HG03571 (cell line): ENCODE data around the gene PEX10.
"Not testable (repeated sequence)": the region's sequence is repeated elsewhere in the genome, so short reads cannot be mapped to it uniquely, and the experiment has no call there.

Experiments used
- ATAC-seq: cut with Tn5 transposase; IDR thresholded peaks from one replicate; pipeline ENCODE4 v1.9.1; 2021; ENCODE audit not compliant: unreplicated experiment

Gene PEX10

DNA sequence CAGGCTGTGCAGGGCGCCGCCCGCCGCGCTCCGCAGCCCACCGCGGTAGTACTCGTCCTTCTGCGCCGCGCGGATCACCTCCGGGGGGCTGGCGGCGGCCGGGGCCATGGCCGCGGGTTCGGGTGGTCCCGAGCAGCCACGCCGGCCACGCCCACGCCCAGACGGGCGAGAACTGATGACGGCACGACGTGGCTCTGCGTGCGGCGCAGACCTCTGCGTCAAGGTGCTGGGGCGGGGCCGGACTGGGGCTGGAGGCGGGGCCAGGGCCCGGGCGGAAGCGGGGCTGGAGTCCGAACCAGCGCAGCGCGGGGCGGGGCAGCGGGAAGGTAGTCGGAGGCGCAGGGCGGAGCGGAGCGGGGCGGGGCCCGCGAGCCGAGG lies at the start of gene PEX10:
Gene PEX10, minus strand, starts transcription at position 170 of the 378 bp plus-strand sequence. Its CDS starts 62 bp downstream, at position 108.
- ATAC-seq: peak; percentile 76

DNA sequence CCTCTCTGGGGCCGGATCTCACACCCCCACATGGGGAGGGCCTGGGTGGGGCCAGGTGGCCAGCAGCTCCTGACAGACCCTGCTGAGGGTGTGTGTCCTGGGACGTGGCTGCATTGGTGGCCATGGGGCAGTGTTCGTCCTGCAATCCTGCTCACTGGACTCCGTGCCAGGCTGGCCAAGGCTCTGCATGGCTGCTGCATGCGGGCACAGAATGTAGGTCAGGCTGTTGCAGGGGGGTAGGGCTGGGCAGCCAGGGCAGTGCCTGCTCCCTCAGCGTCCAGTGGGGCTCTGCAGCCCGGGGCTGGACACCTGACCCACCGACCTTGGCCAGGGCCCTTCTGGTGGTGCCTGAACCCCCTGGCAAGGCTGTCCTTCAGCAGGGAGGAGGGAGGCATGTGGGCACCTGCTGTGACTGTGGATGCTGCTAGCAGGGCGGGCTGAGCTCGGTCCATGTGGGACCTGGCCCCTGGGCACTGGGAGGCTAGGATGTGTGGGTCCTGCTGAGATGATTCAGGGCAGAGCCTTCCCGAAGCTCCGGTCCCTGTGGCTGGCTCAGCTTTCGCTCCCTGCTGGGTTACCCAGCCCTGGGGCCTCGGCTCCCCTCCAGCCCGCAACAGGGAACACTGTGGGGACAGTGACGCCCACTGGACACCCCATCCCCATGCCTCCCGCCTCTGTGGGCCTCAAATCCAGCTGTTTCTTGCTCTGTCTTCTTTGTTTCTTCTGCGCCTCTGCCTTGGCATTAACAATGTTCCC lies 48.8 kb upstream of the PEX10 start:
- no peak for ATAC-seq

DNA sequence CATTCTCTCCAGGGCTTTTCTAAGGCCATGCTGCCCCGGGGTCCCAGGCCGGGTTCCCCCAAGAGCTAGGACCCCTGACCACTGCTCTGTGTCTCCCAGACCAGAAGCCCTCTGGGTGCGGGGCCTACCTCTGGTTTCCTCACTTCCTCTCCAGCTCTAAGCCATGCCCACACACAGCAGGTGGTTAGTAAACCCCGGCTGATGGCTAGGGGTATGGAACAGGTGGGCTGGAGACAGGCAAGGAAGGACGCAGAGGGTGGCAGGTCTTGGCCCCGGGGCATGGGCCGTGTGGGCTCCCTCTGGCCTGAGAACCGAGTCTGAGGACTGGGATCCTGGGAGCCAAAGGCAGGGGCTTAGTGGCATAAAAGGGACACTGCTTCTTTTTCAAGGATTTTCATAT lies 47.8 kb upstream of the PEX10 start:
- ATAC-seq: no peak

DNA sequence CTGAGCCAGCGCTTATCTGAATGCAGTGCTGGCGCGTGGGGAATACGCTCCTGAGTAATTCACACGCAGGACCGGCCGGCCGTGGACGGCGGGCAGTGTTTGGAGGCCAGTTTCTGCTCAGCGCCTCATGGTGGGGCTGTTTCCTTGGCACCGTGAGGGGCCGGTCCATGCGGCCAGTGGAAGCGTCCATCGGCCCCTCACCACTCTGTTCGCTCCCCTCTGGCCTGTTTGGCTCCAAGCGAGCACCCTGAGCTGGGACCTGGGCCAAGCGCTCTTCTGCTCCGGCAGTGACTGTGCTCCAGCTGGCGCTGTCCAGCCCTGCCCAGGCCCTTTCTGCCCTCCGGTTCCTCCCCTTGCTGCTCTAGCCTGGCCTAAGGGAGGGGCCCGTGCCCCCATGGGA lies 47.4 kb upstream of the PEX10 start:
- no peak for ATAC-seq

DNA sequence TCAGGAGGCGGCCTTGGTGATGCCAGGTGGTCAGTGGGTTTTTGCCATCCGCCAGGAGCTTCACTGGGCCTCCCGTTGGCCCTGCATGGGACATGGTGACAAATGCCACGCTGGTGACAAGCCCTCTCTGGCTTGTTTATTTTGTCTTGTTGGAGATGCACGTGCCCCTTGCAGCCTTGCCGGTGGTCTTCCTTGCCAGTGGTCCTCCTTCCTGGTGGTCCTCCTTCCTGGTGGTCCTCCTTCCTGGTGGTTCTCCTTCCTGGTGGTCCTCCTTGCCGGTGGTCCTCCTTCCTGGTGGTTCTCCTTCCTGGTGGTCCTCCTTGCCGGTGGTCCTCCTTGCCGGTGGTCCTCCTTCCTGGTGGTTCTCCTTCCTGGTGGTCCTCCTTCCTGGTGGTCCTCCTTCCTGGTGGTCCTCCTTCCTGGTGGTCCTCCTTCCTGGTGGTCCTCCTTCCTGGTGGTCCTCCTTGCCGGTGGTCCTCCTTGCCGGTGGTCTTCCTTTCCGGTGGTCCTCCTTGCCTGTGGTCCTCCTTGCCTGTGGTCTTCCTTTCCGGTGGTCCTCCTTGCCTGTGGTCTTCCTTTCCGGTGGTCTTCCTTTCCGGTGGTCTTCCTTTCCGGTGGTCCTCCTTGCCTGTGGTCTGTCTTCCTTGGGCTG lies 46.9 kb upstream of the PEX10 start:
- ATAC-seq: not testable (repeated sequence)

DNA sequence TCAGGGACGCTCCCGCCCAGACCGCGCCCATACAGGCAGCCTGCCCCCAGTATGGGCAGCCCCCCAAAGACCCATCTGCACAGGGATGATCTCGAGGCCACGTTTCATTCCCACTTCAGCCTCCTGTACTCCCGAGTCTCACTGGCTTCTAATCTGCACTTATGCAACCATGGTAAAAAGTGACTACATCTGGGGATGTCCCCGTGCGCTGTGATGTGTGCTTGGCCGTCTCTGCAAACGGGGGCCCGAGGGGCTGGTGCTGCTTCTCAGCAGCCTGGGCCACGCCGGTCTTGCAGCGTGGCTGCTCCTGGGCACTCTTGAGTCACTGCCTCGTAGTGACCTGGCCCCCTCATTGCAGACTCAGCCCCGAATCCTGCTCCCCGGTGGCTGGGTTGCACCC lies 46.3 kb upstream of the PEX10 start:
- no peak for ATAC-seq

DNA sequence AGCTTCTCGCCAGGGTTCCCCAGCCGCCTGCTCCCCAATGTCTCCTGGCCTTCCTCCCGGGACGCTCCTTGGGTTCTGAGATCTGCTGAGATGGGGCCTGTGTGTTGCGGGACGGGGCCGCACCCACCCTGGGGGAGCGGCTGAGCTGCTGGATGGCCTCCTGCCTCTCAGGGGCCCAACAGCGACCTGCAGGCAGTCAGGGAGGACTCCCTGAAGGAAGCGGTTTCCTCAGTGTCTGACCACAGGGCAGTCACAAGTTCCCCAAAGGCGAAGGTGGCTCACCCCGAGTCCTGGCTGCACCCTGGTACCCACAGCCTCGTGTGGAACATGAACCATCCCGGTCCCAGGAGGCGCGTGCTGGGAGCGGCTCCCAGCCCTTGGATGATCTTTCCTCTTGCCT lies 45.1 kb upstream of the PEX10 start:
- ATAC-seq: no peak

DNA sequence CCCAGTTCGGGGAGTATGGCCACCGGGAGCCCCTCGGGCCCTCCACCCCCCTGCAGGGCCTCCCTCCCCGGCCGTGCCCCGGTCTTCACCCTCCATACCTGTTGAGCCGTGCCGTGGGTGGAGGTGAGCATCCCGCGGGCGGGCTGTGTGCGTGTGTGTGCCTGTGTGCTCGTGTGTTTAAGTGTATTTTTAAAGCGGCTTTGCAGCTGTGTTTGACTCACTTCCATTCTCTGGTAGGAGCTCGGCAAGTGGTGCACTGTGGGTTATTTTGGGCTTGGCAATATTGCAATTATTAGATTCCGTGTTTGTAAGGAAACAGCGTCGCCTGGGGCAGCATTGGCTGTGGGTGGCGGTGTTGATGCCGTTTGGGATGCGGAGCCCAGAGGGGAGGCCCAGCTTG lies 43.4 kb upstream of the PEX10 start:
- no peak for ATAC-seq

DNA sequence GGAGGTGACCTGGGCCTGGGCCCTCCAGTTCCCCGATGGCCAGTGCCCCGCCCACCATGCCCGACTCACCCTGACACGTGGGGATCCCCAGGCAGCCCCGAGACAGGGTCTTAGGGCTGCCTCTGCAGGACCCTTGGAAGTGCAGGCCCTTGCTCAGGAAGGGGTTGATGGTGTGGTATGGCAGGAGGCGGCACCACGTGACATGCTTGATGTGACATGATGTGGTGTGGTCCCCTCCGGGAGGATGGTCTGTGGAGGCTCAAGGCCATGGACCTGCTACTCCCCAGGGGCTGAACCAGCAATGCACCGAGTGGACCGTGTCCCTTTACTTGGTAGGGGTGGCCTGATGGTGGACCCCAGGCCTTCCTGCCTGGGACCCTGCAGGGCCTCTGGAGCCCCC lies 41.9 kb upstream of the PEX10 start:
- ATAC-seq: no peak

DNA sequence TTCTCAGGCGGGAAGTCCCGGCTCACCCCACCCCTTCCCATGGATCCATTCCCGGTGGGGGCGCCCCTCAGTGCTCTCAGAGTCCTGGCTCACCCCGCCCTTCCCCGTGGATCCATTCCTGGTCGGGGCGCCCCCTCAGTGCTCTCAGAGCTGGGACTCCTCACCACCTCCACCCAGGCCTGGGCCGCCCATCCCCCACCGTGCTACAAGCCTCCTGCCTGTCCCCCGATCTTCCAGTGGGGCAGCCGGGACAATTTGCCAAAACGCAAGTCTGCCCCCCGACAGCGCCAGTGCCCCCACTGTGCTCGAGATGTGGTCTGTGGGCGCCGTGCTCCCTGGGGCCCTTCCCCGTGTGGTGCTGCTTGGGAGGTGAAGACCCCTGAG lies 40.6 kb upstream of the PEX10 start:
- ATAC-seq: no peak

DNA sequence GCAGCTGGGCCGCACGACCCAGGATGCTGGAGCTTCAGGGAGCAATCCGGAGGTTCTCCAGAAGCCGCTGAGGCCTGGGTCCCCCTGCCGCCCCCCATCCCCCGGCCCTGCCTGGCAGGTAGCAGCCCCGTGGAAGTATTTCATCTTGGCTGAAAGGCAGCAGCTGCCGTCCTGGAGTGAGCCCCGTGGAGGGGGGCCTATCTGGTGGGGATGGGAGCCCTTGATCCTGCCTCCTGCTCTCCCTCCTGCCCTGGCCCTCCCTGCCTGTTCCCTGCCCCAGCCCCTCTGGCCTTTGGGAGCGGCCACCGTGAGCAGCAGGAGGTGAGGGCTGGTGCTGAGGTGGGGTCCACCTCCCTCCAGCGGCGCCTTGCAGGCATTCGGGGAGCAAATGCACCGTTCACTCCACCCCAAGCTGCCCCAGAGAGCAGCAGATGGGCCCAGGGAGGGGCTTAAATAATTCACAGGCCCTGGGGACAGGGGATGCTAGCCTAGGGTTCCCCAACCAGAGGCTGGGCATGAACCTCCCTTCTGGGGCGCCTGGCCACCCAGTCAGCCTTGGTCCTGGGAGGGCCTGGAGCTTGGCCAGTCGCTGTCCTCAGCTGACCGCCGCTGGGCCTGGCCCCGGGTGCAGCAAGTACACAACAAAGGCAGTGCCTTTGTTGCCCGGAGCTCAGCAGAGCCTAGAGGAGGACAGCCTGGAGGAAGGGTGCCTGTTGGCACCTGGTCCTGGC lies 40.0 kb upstream of the PEX10 start:
- no peak for ATAC-seq

DNA sequence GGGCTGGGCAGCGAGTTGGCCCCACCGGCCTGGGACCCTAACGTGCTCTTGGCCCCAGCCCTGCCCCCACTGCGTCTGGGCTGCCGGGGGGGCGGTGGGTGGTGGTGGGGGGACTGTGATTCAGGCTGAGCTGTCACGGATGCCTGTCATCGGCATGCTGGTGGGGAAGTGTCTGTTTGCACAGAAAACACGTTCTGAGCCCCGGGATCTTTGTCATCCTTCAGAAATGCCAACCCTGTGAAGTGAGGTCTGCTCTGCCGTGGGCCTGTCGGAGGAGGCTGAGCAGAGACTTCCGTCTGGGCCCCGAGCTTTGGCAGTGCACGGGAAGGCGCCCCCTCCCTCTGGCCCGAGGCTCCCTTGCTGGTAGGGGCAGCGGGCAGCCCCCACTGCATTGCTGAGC lies 39.4 kb upstream of the PEX10 start:
- no peak for ATAC-seq

DNA sequence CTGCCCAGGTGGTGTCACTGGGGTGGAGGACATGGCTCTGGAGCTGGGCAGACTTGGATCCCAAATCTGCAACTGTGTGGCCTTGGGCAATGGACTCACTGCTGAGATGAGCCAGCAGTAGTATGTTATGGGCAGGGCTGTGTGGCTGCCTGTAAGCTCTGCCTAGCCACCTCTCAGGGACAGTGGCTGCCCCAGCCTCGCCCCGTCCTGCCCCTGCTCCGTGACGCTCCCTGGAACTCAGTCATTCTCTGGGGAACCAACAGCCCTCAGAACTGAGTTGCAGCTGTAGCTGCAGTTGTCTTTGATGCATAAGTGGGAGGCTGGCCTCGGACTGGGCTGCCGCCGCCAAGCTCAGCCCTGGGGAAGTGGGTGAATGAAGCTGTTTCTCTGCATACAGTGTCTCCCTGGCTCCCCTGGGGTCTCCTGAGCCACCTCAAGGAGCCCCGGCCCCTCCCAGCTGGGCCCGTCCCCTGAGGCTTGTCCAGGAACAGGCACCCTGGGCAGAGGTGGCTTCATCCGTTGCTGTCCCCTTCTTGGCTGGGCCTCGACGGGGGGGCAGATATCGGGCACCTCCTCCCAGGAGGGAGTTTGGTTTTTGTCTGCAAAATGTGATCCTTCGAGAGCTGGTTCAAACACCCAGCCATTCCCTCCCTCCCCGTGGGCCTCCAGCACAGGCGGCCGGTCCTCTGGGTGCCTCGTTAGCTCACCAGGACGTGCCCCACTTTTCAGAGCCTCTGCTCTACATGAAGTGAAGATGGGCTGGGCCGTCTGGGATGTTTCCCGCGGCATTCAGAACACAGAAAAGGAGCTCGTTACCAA lies 37.5 kb upstream of the PEX10 start:
- ATAC-seq: no peak

DNA sequence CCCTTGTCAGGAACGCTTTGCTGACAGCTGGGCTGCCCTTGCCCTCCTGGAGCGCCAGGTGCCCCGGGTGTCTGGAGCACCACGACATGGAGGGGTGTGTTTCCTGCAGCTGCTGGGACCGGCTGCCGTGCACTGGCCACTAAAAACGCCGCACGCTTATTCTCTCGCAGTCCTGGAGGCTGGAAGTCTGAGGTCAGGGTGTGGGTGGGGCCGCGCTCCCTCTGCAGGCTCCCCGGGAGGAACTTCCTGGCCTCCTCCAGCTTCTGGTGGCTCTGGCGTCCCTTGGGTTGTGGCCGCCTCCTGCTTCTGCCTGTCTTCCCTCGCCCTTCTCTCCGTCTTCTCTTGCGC lies 35.7 kb upstream of the PEX10 start:
- no peak for ATAC-seq

DNA sequence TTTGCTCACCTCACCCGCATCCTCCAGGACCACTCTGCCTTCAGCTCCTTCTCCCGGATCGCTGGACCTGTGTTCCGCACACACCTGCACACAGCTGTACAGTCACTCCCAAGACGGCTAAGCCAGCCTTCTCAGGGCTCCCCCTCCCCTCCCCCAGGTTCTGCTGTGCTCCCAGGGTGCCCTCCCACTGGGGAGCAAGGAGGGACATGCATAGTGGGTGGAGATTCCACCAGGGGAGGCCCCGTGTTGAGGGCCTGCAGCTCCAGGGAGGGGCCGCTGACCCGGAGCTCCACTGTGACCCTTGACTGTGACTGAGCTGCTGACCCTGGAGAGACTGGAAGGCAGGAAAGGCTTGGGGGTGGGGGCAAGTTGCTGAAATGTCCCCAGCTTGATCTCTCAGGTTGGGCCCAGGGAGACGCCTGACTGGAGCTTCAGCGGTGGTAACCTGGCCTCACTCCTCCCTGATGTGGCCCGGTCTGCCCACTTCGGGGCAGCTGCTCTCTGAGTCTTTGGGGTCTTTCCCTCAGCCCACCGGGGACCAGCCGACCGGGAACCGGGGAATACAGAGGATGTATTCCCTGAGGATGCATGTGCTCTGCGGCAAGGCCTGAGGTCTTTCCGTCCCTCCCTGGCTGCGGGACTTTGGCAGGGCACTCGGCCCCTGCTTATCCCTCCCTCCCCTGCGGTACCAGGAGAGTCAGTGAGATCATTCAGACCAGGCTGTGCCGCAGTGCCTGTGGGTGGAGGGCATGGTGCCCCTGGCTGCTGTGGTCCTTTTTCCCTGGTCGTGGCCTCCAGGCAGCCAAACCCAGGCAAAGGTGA lies 35.1 kb upstream of the PEX10 start:
- no peak for ATAC-seq

DNA sequence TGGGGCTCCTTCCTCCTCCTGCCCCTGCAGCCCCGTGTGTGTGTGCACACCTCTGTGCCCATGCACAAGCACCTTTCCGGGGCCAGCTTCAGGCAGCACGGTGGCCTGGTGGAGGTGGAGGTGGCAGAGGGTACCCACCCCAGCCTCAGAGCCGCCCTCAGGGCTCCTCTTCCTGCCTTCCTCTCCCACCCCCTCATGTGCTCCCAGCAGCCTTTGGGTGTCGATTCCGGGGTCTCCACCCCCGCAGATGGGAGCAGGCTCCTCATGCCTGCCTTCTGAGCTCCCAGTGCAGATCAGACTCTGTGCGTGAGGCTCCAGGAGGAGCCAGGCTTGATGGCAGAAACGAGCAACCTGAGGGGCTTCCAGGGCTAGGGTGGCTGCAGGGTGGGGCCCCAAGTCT lies 34.5 kb upstream of the PEX10 start:
- ATAC-seq: no peak

DNA sequence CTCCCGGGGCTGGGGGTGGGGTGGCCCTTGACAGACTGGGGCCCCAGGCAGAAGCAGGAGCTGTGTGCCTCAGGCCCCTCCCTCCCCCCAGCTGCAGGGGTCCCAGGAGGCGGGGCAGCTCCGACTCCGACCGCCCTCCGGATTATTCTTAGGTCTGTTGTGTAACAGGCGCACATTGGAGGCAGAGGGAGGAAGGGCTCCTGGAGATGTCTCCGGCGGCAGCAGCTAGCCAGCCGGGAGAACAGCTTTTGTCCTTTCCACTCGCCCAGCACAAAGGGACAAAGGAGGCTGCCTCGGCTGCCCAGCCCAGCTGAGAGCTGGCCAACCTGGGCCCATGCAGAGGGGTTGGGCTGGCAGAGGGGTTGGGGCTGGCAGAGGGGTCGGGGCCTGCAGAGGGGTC lies 34.0 kb upstream of the PEX10 start:
- no peak for ATAC-seq

DNA sequence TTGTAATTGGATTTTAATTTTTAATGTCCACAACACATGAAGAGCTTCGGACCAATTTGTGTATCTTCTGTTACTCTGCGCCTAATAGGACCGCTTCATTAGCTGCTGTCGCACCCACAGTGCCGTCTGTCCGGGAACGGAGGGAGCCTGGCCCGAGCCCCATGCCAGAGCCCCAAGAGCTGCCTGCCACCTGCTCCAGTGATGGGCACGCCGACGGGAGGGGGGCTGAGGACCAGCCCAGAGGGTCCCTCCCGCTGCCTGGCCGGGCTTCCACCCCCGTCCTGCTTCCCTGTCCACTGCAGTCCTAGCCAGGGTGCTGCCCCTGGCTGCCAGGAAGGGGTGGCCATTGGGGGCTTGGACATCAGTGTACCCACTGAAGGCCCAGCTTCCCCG lies 33.5 kb upstream of the PEX10 start:
- no peak for ATAC-seq

DNA sequence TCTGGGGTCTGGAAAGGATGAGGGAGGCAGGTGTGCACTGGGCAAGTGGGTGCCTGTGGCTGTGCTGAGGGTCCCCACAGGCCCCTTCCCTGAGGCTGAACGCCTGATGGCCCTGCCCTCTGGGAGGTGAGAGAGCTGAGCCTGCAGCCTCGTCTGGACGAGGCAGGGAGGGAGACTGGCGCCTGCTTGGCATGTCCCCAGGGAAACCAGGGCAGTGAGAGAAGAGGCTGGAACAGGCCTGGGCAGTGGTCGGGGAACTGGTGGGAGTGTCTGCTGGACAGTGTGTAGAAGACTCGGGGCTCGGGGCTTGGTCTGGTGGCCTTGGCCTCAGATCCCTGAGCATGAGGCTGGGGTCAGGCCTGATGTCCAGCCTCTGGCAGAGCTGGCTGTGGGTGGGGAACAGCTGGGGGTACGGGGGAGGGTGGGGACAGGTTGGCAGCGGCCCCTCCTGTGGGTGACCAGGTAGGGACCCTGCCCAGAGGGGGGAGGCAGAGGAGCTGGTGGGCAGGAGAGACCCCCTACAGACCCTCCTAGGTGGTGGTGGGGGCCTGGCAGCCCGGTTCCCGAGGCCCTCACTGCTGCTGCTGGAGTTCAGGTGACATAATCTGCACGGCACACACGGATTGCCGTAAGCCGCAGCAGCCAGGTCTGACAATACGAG lies 32.9 kb upstream of the PEX10 start:
- ATAC-seq: no peak

DNA sequence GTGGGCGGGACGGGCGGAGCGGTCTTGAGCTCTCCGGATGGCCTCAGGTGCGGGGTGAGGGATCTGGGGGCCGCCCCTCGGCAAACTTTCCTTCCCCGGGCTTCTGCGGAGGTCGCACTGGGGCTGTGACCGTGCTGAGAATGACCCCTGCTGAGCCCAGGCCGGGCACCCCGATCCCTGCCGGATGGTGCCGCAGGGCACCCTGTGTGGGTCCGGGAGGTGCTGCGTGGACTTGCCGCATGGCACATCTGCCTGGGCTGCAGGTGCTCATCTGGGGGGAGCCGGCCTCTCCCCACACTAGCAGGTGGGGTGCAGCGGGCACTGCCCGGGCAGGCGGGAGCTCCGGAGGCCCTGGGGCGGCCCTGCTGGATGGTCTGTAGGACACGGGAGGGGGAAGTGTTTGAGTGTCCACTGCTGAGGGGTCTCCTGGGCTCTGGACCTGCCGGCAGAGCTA lies 31.8 kb upstream of the PEX10 start:
- ATAC-seq: no peak
